ENCODE results near the gene TPPP3.

- no peak for TF ChIP-seq POLR2AphosphoS5 (IDR thresholded peaks at IDR 0.05; ENCODE audit: low read depth)
- TF ChIP-seq CTCF (IDR thresholded peaks at IDR 0.05; ENCODE audit: insufficient read depth, low read length), result no peak
- TF ChIP-seq REST (IDR thresholded peaks at IDR 0.05; ENCODE audit: insufficient replicate concordance, low read depth), result no peak
- TF ChIP-seq GABPA (IDR thresholded peaks at IDR 0.05; ENCODE audit: low read depth), result no peak
These were observed 48.0 kb upstream of the TPPP3 start for GRCh38 chr16:67441271-67441753.

Measured in HL-60 (cell line).